GM10248 (cell line): ENCODE measurements around the gene BABAM2.
"Not testable (repeated sequence)": the region's sequence is repeated elsewhere in the genome, so short reads cannot be mapped to it uniquely, and the experiment has no call there.

Source experiments
- CTCF ChIA-PET: fragments of 300-600 bp; sonication (Branson Sonifier 250); formaldehyde crosslinking; extraction: SDS; loops from one replicate; lab custom pipeline; 2021; ENCODE audit warnings: antibody characterized with exemption; lab: Yijun Ruan, JAX
- POLR2A ChIA-PET: fragments of 350-650 bp; sonication (Branson Sonifier 250); formaldehyde crosslinking; extraction: SDS; loops from one replicate; lab custom pipeline; 2020; ENCODE audit warnings: antibody characterized with exemption; lab: Yijun Ruan, JAX
- DNase-seq: peaks from one replicate; pipeline ENCODE4 v3.0.0; 2012; ENCODE audit errors: extremely low spot score
- CTCF ChIP-seq: IDR thresholded peaks from 2 replicates; pipeline ENCODE4 v1.5.1; 2012; ENCODE audit warnings: mild to moderate bottlenecking, low read depth; ENCODE audit errors: extremely low read depth, missing control alignments, control extremely low read depth

BABAM2 gene

DNA sequence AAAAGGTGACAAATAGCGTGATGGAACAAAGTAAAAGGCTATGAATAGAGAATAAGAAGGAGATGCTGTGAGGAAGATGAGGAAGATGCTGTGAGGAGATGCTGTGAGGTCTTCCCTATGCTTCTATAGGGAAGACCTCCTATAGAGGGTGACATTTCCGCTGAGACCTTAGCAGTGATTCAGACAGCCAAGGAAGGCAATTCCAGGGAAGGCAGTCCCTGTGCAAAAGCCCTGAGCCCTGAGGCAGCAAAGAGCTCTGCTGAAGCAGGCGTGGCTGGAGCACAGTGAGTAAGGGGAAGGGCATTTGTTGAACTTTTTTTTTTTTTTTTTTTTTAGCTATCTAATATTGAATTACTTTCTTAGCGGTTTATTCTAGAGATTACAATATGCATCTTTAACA is 359.5 kb downstream of the BABAM2 start:
- no peak for TF ChIP-seq CTCF
- POLR2A ChIA-PET = no interaction called here
- CTCF ChIA-PET = no interaction called here
- no peak for DNase-seq

DNA sequence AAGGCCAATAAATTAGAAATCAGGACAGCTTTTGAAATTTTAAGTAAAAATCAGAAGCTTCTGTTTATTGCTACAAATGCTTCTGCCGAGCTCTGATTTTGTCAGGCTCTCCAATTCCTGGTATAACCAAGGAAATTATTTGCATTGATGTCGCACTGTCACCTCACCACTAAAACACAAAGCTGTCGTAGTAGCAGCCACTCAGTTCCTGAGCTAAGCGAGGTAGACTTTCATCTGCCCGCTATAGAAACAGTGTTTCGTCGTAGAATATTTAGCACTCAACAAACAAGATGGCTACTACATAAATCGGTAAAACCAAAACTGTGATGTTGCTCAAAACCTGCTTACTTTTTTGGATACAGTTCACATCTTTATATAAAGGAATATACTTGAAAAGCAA is 360.8 kb downstream of the BABAM2 start:
- DNase-seq = no peak
- no peak for TF ChIP-seq CTCF
- CTCF ChIA-PET = no interaction called here
- POLR2A ChIA-PET = no interaction called here

- peak; percentile 55 for DNase-seq
- POLR2A ChIA-PET = no interaction called here
- no peak for TF ChIP-seq CTCF
- CTCF ChIA-PET = interaction anchor here (0.8 to 1.4 kb wide), 2 partner anchors 20 to 569 kb away, joined by 3 to 4 read pairs; no protein-coding TSS in a partner anchor
These were observed 361.8 kb downstream of the BABAM2 start for GRCh38 chr2:28252311-28252710.

DNA sequence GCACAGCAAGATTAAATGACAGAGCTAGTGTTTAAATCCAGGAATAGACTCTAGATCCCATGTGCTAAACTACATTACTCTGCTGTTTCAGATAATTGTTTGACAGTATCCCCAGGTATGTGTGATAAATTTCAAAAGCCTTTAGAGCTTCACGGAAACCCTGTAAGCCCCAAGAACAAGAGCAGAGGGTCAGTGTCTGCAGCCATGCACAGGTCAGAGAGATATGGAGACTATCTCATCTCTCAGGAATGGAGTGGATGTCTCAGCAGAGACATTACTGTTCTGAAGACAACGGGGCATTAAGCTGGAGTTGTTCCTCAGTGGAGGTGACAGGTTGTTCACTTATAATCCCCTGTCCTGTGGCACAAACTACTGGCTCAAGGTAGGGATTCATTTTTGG is 363.0 kb downstream of the BABAM2 start:
- TF ChIP-seq CTCF = no peak
- no peak for DNase-seq
- POLR2A ChIA-PET = no interaction called here
- CTCF ChIA-PET = interaction anchor here (1.4 to 1.7 kb wide), 2 partner anchors 16 to 19 kb away, joined by 3 to 5 read pairs; no protein-coding TSS in a partner anchor

DNA sequence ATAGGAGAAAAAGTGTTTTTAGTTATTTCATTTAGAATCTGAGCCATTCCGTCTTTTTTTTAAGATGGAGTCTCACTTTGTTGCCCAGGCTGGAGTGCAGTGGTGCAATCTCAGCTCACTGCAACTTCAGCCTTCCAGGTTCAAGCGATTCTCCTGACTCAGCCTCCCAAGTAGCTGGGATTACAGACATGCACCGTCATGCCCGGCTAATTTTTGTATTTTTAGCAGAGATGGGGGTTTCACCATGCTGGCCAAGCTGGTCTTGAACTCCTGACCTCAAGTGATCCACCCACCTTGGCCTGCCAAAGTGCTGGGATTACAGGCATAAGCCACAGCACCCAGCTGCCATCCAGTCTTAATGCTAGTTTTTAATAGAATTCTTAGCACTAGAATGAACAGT is 364.7 kb downstream of the BABAM2 start:
- DNase-seq, POLR2A ChIA-PET: not testable (repeated sequence)
- CTCF ChIA-PET = interaction anchor here (1.1 to 1.7 kb wide), 2 partner anchors 14 to 18 kb away, joined by 4 to 5 read pairs; no protein-coding TSS in a partner anchor

DNA sequence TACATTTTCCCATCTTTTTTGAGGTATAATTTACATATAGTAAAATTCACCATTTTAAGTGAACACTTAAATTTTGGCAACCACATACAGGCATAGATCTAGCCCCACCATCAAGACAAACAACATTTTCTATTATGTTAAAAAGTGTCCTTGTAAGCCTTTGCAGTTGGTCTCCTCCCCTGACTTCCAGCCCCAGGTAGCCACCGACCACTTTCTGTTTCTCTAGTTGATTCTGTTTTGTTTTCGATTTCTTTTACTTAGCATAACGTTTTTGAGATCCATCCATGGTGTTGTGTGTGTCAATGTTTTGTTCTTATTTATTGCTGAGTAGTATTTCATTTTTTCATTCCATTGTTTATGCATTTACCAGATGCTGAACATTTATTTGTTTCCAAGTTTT is 366.7 kb downstream of the BABAM2 start:
- POLR2A ChIA-PET = no interaction called here
- CTCF ChIA-PET = no interaction called here
- TF ChIP-seq CTCF = no peak

DNA sequence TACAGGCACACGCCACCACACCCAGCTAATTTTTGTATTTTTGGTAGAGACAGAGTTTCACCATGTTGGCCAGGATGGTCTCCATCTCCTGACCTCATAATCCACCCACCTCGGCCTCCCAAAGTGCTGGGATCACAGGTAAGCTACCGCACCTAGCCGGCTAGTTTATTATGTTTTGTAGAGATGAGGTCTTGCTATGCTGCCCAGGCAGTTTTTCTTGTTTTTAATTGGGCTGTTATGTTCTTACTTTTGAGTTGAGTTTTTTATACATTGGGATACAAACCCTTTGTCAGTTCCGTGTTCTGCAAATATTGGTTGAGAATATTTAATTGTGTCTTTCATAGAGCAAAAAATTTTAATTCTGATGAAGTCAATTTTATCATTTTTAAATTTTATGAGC is 368.7 kb downstream of the BABAM2 start:
- CTCF ChIA-PET, POLR2A ChIA-PET, DNase-seq: not testable (repeated sequence)

More for the DNA sequence above, 366.7 kb downstream of the BABAM2 start:
- no peak for DNase-seq

GRCh38 chr2:28263690-28264089 is 373.2 kb downstream of the BABAM2 start:
- ChIA-PET CTCF (interaction anchor here (0.8 kb wide), 1 partner anchor 9 kb away, joined by 3 read pairs; no protein-coding TSS in a partner anchor), POLR2A (no interaction called here)
- DNase-seq = no peak
- TF ChIP-seq CTCF = no peak
